ENCODE results near the gene MFSD6L.
"Not testable (repeated sequence)": the region's sequence is repeated elsewhere in the genome, so short reads cannot be mapped to it uniquely, and the experiment has no call there.

Gene MFSD6L

DNA sequence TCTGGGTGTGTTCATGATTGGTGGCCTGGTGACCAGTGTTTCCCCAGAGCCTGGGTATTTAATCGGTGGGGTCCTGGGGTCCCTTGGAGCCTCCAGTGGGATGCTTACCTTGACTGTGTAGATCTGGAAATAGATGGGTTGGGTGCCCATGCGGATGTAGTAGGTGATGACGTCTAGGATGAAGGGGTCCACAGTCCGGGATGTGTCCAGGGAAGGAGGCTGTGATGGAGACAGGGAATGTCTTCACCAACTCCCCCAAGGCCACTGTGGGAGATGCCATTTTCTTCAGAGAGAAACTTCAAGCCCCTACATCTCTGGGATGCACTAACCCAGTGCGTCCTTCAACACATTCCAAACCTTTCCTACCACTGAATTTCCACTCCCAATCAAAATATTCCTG, 24.1 kb upstream of the MFSD6L start:
- no peak for DNase-seq

DNA sequence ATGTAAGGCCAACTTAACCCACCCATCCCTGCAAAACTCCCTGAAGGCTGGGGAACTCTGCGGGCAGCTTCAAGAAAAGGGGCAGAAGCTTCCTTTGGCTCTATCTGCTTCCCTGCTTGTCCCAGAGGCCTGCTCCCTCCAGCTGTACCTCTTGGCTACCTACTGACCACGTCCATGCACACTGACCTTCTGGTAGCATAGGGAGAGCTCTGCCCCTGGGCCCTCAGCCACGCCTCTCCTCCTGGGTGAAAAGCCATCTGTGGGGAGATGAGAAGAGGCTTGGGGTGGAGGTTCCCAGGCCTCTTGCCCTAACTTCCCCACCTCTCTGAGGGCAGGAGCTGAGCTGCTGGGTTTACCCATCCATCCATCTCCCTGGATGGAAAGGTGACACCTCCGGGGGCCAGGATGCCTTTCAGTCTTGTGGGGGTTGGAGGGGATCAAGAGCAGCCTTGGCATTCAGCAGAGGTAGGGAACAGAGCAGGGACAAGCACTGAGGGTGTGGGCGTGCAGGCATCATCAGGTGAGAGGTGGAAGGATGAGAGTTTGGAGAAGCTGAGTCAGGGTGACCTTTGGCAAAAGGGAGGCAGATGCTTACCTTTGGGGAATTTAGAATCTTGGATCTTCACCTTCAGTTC, 23.4 kb upstream of the MFSD6L start:
- no peak for DNase-seq

DNA sequence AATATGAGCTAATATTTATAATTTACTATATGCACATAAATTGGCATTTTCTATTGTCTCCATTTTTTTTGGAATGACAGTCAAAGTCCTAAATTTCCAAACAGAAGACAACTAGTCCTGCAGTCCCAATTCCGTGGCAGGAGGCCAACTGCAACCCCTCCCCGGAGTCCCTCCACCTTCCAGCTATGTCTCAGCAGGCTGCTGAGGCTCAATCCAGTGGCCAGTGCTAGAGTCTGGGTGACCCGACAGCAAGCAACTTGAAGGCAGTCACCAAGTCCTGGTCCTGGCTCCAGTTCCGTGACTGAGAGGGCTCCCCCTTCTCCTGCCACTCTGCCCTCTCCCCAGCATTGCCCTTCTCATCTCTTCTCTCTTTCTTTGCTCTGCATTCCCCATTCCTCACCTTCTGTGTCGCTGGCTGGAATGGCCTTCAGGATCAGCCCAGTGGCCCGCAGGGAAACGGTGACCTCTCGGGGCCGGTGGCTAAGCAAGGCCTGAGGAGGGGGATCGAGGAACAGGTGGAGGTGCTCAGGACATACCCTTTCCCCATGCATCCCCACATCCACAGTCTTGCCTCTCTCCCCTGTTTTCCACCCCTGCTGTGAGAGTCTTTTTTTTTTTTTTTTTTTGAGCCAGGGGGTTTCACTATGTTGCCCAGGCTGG, 22.4 kb upstream of the MFSD6L start:
- DNase-seq, result no peak

DNA sequence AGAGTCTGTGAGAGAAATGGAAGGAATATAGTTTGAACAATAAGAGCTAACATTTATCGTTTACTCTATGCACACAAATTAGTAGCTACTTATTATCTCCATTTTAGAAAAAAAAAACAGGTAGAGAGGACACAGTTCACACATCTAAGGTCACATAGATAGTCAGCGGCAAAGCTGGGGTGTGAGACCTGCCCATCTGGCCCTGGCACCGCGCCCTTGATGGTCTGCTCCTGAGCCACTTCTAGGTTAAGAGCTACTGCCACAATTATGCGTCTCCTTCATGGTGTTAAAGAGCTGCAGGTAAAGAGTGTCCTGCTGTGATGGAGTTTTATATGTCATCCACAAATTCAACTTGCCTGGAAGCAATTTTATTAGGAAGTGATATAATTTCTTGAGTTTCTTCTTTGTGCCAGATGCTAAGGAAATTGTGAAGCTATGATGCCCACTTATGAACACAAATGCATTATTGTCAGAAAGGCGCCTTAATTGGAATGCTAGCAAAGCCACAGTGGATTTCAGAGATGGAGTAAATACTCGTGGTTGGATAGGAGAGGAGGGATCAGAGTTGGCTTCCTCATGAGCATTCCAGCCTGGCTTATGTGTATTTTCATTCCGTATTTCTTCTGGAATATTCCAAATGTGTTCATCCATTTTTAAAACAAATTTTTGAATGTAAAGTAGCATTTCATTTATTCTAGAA, 21.3 kb upstream of the MFSD6L start:
- no peak for DNase-seq

DNA sequence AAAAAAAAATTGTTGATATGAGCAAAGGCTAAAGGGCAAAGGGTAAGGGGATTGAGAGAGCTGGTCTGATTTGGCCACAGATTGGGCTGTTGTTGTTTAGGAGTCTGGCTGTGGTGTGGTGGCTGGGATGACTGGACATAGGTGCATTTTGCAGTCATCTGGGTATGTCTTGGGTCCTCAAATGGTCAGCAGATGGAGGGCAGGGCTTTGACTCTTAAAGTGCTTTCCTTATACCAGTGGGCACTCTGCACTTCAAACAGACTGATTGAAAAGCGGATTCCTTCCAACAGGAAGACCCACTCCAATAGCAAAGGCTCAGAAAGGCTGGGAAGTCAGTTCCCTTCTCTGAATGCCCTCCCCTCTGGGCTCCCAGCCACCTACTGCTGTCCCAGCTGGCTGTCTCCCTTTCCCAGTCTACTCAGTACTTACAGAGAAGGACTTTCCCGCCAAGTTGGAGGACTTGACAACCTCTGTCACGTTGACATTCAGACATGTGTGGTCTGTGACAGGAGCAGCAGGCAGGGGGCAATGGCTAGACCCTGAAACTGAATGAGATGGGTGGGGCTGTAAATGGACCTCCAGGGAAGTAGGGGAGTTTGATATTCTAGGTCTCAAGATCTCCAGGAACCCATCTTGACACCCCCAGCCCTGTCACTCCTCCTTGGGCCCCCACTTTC, 19.6 kb upstream of the MFSD6L start:
- DNase-seq, result no peak

DNA sequence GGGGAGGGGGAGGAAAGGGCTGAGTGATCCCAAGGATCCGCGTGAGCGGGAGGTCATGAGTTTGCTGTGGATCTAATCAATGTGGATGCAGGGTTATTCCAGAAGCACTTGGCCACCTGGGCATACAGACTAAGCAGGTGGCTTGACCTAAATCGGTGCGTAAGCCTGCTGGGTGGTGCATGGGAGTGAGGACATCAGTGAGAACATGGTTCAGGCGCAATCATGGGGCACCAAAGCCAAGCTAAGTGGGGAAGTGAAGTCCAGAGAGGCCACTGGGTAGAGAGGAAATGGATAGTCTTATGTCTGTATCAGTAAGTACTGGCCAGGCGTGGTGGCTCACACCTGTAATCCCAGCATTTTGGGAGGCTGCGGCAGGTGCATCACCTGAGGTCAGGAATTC, 18.9 kb upstream of the MFSD6L start:
- no peak for DNase-seq

DNA sequence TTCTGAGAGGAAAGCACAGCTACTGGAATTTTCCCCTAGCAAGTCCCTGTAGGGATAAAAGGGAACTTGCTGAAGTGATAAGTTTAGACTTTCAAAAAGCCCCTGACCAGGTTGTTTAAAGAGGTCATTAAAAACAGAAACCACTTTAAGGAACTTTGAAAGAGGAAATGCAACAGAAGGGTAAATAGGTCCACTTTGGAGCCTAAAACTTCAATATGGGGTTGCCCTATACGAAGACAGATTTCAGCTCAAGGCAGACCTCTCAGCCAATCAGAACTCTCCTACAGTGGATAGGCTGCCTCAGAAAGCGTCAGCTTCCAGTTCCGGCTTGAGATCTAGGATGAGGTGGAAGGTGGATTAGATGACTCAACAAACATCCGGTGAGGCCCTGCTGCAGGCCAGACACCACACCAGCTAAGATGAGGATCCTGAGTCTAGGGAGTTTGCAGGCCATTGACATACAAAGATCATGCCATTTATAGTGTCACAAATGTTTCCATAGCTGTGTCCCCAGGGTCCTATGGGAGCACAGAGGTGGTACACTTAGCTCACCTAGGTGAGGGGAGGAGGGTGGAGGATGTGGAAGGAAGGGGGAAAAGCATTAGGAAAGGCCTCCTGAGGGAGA, 7.9 kb upstream of the MFSD6L start:
- DNase-seq, result no peak

DNA sequence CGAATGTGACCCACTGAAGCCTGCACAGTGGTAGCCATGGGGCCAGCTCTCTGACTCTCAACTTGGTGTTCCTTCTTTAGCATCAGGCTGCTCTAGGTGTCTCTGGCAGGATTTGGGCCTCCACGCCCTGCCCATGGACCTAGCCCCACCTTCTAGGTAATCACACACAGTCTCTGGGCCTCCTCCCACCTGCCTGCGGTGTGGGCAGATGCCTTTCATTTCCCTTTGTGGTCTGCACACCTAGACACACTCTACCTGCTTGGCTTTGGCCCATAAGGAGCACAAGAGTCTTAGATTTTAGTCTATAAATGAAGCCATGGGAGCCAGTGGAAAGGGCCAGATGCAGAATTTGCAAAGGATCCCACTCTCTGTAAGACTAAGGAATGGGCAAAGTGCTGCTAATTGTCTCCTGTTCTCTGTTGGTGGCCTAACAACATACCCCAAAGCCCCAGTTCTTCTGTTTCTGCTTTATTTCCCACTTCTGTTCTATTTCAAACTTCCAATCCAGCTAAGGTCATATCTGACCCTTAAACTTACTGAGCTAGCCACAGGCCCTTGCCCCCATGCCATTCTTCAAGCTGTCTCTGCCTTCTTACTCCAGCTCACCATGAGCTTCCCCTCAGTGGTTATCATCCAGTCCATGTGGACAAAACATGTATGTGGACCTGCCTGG, 7.2 kb upstream of the MFSD6L start:
- DNase-seq, result no peak

DNA sequence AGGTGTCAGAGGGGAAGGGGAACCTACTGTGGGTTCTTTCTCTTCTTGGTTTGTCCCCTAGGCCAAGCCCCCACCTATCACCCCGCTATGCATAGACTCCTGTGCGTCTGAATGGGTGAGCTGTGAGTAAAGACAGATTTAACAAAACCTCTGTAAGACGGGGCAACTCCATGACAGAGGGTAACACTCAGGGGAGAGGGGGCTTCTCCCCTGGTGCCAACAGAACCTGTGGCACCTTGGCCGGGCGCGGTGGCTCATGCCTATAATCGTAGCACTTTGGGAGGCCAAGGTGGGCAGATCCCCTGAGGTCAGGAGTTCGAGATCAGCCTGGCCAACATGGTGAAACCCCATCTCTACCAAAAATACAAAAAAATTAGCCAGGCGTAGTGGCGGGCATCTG, 6.2 kb upstream of the MFSD6L start:
- DNase-seq, result not testable (repeated sequence)

DNA sequence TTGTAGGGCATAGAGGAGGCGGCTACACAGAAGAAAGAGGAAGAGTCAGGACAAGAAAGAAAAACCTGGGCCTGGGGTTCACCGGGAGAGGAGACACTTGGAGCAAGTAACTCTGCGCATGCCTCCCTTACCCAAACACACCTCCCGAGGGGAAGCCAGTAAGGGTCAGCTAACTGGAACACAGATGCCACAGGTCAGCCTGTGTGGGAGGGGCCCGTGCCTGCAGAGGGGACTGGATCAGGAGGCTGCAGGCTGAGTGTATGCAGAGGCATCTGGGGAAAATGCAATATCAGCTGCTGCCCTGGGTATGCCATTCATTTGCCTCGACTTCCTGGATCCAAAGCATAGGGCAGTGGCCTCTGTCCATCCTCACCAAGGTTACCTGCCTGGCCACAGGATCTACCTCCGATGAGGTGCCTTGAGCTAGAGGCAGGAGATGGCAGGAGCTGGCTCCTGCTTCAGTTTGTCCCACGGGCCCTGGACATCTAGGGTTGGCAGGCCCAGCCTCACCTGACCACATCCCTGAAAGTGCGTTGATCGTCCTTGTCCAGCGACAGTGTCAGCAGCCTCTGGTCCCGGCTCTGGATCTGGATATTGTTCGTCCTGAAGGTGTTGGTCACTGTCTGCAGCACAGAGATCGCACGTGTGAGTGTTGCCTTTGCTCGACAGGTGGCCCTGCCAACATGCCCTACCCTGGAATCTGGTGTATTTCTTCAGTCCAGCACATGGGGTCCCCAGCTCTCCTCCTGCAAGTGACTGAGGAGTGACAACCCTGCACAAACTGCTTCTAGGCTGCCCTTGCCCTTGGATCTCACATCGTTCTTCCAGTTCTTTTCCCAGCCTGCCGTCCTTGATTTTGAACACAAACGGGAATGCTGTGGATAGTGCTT, 4.6 kb upstream of the MFSD6L start:
- DNase-seq, result no peak

DNA sequence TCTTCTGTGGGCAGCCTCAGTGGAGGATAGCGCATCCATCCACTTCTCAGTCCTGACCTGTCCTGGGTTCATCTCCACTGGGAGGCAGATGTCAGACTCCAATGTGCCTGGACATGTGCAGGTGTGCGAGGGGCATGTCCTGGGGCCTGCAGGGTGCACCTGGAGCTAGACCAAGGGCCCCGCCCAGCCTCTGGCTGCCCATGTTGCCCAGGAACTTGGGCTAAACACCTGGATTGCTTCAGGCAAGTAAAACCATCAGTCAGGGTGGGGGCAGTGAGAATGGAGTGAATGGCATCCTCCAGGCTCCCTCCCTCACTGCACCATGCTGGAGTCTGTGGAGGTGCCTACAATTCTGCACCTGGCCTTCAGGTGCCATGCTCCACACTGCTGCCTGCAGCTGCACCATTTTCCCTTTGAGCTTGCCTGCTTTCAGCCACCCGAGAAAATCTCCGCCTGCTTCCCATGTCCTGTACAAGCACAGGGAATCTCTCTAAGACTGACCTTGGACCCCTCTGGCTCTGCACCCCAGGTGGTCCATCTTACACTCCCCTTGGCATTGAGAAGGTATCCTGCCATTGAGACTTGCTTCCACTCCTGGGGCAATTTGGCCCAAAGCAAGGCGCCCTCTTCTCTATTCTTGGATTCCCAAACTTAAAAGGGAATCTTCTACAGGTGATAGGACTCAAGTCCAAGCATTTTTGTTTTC, 2.1 kb upstream of the MFSD6L start:
- DNase-seq, result no peak

DNA sequence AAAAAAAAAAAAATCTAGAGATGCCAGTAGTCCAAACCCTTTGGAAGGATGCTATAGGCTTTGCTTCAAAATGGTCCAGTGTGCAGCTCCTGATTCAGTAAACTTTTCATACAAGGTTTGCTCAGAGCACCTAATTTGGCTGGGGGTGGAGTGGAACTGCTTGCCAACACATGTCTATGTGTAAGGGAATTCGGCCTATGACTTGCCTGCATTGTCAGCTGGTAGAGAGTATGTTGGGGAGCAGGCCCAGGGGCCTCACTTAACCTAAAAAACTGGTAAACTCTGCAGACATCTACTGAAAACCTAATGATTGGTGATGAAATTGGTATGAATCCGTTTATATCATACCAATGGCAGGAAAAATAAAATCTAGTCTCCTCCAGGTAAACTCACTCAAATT, 1.5 kb upstream of the MFSD6L start:
- DNase-seq, result no peak

DNA sequence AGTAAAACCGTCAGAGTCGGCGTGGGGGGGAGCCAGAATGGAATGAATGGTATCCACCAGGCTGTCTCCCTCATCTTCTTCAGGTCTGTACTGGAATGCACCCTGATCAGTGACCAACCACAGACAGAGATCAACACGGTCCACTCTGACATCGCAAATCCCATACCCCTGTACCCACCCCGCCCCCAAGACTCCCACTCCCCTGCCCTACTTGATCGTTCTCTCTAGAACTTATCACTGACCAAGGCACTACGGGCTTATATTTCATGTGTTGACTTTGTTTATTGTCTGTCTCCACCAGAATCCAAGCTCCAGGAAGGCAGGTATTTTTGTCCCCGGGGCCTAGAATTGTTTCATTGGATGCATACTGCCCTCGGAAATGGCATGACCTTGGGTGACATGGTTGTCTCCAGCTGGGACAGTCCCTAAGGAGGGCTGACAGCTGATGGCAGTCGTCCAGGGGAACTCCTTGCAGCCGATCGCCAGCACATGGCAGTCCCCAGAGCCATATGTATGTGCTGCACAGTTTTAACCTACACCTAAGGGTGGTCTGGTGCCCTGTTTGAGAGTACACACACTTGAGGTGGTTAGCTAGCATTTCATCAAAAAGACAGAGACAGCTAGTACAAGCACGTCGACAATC, 526 bp upstream of the MFSD6L start:
- DNase-seq, result no peak

DNA sequence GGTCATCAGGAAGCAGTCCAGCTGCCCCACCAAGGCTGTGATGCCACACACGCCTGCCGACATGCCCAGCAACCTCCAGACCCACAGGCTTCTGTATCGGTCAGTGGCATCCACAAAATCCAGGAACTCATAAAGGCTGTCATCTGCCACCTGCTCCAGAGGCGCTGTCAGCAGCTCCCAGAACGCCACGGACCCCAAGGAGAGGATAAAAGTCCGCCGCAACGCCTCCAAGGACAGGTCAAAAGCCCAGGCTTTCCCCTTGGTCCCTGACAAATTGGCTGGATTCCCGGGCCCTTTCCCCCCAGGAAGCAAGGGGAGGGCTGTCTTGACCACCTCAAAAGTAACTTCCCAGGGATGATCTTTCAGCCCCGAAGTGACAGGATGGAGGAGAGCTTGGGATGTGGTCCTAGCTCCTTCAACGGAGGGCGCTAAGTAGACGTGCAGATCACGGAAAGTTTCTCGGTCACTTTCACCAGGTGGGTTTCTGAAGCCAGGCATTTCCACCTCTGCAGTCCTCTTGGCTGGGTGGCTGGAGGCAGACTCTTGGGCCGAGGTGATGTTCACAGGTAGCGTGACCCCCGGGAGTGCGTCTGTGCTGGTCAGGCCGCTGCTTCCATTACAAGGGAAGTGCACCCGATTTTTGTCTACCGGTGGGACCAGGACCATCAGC, 854 bp downstream of the MFSD6L start:
- no peak for DNase-seq

DNA sequence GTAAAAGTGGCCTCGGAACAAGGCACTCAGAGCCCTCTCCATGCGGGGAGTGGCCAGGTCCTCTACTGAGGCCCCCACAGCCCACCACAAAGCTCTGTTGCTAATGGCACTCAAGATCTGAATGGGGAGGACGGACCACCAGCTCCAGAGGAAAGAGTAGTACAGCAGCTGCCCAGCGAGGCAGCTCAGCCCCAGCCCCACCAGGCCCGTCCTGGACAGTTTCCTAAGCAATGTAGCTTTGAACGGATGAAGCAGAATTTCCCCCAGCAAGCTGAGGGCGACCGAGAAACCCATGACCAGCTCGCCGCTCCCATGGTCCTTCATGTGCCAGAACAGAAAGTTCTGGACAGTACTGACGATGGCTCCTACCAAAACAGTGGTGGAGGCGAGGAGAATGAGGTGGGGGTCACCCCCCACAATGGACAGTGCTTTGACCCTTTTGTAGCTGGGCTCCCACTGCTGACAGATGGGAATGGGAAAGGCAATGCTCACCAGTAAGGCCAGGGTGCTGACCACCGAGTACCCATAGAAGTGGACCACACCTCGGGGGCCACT, 1.5 kb downstream of the MFSD6L start:
- DNase-seq, result no peak

DNA sequence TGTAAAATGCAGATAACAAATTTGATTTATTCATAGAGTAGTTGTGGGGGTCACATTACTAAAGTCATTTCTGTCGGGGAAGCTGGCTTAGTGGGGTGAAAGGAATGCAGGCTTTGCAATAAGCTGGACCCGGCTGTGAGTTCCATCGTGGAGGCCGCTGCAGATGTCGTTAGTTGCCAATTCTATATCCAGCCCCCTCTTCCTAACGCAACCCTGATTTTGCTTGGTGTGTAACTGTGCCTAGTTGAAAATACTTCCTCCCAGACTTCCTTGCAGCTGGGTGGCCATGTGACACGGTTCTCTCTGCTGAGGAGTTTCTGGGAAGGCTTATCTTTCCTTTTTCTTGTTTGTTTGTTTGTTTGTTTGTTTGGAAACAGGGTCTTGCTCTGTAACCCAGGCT, 4.5 kb downstream of the MFSD6L start:
- DNase-seq, result no peak

DNA sequence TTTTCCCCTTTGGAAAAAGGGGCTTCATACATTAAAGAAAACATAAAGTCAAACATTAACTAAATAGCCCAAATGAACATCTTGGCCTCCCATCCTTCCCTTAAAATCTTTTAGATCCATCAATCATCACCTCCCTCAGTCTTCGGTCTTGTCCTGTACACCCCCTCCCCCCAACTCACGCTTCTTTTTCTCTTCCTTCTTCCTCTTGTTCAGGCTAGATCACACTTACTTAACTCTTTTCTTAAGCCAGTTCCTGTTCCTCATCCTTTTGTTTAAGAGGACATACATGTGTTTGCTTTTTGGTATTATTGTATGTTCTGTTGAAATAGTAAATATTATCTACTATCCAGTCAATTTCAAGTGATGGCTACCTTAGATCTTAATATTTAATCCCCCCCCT, 5.5 kb downstream of the MFSD6L start:
- no peak for DNase-seq

DNA sequence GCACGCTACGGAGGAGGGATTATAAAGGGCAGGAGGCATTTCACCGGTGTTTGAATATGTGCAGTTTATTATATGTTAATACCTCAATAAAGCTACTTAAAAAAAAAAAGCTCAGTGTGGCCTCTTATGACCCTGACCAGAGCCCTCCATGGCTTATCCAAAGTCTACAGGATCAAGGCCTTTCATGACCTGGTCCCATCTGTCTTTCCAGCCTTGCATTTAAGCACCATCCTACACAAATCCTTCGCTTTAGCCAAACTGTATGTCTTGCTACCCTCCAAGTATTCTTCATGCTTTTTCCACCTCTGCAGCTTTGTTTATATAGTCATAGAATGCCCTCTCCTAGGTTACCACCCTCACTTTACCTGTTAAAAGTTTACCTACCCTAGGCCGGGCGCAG, 6.5 kb downstream of the MFSD6L start:
- DNase-seq, result no peak

DNA sequence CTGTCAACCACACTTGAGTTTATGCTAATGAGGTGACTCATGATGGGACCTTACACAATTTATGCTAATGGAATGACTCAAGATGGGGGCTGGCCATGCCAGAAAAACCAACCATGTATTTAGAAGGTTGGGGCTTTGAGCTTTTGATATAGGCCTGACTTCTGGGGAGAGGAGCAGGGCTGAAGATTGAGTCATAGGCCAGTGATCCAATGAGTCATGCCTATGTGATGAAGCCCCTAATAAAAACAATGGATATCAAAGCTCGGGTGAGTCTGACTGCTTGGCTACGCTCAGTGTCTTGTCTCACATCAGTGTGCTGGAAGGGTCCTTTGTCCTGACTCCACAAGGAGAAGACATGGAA, 7.3 kb downstream of the MFSD6L start:
- no peak for DNase-seq
